Measurements from ENCODE around the gene DCTN4. TPM values are rescaled to one million over a fixed set of nuclear protein-coding genes. Genes with fewer than 3 reads are reported as not detected.

The DCTN4 gene
- total and polyA plus RNA-seq, 9 of the 15 experiments (the other 6 are each of a cell fraction or from before 2014, with no cell fraction given): 20.4 to 64.9 (median 49.9) TPM

DNA sequence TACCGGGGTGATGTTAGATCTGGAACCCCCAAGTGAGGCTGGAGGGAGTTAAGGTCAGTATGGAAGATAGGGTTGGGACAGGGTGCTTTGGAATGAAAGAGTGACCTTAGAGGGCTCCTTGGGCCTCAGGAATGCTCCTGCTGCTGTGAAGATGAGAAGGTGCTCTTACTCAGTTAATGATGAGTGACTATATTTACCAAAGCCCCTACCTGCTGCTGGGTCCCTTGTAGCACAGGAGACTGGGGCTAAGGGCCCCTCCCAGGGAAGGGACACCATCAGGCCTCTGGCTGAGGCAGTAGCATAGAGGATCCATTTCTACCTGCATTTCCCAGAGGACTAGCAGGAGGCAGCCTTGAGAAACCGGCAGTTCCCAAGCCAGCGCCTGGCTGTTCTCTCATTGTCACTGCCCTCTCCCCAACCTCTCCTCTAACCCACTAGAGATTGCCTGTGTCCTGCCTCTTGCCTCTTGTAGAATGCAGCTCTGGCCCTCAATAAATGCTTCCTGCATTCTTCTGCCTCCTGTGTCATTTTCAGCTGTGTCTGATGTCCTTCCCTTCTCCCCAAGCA is 100.0 kb downstream of the DCTN4 start:
- Histone ChIP-seq H3K79me2 (ENCODE audit: control insufficient read depth, insufficient read depth, low read length) (no peaks in the 10 kb centered on the region), H3K4me3 (no peak overlapping the region), H2AFZ (ENCODE audit: low read depth, low read length) (no peak overlapping the region), H3K27me3 (ENCODE audit: control insufficient read depth in 2 of 2, insufficient read depth in 2 of 2, low read length in 2 of 2) (peaks cover 13 to 47% of the 10 kb centered on the region in 2 experiments), H4K20me1 (replicated peaks; ENCODE audit: control insufficient read depth, insufficient read depth, low read length) (no peaks in the 10 kb centered on the region), H3K9ac (ENCODE audit: insufficient read depth in 1 of 2, low read depth in 2 of 2, low read length in 2 of 2) (no peak overlapping the region), H3K9me3 (replicated peaks; ENCODE audit: control insufficient read depth, insufficient read depth, low read depth, low read length) (no peaks in the 10 kb centered on the region), H3K4me2 (ENCODE audit: insufficient read depth, low read length) (no peak overlapping the region), H3K4me1 (replicated peaks in 1 of 2; ENCODE audit: control insufficient read depth in 2 of 2, insufficient read depth in 2 of 2, low read length in 2 of 2) (peaks cover 9 to 13% of the 10 kb centered on the region in 2 experiments; a peak in 4 of 5 replicates), H3K27ac (ENCODE audit: extremely low read depth, low read depth, low read length) (no peak overlapping the region), H3K36me3 (ENCODE audit: control insufficient read depth, insufficient read depth, low read length) (no peaks in the 10 kb centered on the region), H3K9me1 (ENCODE audit: control insufficient read depth, insufficient read depth, low read length) (no peaks in the 10 kb centered on the region)
- ChIA-PET CTCF (ENCODE audit: low intra/inter-chr PET ratio) (no interaction called here), POLR2A (interaction anchor here (0.6 to 1.3 kb wide), 3 partner anchors 39 to 1334 kb away, joined by 4 read pairs; partner anchors contain the start of gene RBM22)
- intact Hi-C loops (cut with micrococcal nuclease): no loop called here
- BruUV-seq (replicated peaks): no TSS peak
- no peak for FAIRE-seq
- WGBS (ENCODE audit: insufficient coverage, low coverage, missing lambda C conversion rate): 8% methylated on average over 3 of the region's 3 CpGs
- no peak for DNase-seq (ENCODE audit: extremely low read depth in 1 of 4, low spot score in 3 of 4)
- in situ Hi-C loops (cut with MboI): loop anchor here (10.0 kb wide), 1 partner anchor 204 kb away; no protein-coding TSS in a partner anchor
- TF ChIP-seq POLR3A (IDR thresholded peaks at IDR 0.05; ENCODE audit: borderline replicate concordance, extremely low read depth, insufficient read depth, insufficient read length) (no peak), RHOXF2B (CRISPR knock-in tag; conservative IDR thresholded peaks at IDR 0.05) (no peak), ID3 (CRISPR knock-in tag; IDR thresholded peaks at IDR 0.05) (no peak), ID3 (tag; IDR thresholded peaks at IDR 0.05) (no peak), CLOCK (CRISPR knock-in tag; IDR thresholded peaks at IDR 0.05; ENCODE audit: borderline replicate concordance) (no peak), ZEB2 (IDR thresholded peaks at IDR 0.05) (no peak), PRMT5 (CRISPR knock-in tag; IDR thresholded peaks at IDR 0.05) (no peak), CXXC5 (CRISPR knock-in tag; IDR thresholded peaks at IDR 0.05) (no peak), BRF1 (IDR thresholded peaks at IDR 0.05; ENCODE audit: borderline replicate concordance, extremely low read depth, insufficient read length) (no peak)
- TF ChIP-seq, protein P1, sequence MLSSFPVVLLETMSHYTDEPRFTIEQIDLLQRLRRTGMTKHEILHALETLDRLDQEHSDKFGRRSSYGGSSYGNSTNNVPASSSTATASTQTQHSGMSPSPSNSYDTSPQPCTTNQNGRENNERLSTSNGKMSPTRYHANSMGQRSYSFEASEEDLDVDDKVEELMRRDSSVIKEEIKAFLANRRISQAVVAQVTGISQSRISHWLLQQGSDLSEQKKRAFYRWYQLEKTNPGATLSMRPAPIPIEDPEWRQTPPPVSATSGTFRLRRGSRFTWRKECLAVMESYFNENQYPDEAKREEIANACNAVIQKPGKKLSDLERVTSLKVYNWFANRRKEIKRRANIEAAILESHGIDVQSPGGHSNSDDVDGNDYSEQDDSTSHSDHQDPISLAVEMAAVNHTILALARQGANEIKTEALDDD (IDR thresholded peaks at IDR 0.05): no peak
- TF ChIP-seq, protein P2, sequence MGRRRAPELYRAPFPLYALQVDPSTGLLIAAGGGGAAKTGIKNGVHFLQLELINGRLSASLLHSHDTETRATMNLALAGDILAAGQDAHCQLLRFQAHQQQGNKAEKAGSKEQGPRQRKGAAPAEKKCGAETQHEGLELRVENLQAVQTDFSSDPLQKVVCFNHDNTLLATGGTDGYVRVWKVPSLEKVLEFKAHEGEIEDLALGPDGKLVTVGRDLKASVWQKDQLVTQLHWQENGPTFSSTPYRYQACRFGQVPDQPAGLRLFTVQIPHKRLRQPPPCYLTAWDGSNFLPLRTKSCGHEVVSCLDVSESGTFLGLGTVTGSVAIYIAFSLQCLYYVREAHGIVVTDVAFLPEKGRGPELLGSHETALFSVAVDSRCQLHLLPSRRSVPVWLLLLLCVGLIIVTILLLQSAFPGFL (CRISPR knock-in tag; IDR thresholded peaks at IDR 0.05): no peak
- TF ChIP-seq, protein P3, sequence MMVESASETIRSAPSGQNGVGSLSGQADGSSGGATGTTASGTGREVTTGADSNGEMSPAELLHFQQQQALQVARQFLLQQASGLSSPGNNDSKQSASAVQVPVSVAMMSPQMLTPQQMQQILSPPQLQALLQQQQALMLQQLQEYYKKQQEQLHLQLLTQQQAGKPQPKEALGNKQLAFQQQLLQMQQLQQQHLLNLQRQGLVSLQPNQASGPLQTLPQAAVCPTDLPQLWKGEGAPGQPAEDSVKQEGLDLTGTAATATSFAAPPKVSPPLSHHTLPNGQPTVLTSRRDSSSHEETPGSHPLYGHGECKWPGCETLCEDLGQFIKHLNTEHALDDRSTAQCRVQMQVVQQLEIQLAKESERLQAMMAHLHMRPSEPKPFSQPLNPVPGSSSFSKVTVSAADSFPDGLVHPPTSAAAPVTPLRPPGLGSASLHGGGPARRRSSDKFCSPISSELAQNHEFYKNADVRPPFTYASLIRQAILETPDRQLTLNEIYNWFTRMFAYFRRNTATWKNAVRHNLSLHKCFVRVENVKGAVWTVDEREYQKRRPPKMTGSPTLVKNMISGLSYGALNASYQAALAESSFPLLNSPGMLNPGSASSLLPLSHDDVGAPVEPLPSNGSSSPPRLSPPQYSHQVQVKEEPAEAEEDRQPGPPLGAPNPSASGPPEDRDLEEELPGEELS (CRISPR knock-in tag; IDR thresholded peaks at IDR 0.05; ENCODE audit: borderline replicate concordance): no peak
- no peak for ATAC-seq
